HUES48 (cell line): ENCODE data around the gene OR7D2.

Experiments
- H3K27ac ChIP-seq: one replicate; pipeline ENCODE4 v1.7.0; 2013; ENCODE audit warnings: low read depth, low read length, inconsistent platforms
- H3K27me3 ChIP-seq: 2 replicates; pipeline ENCODE4 v1.6.1; 2013; ENCODE audit warnings: mild to moderate bottlenecking, low read length; ENCODE audit not compliant: control insufficient read depth, insufficient read depth
- H3K36me3 ChIP-seq: 2 replicates; pipeline ENCODE4 v1.6.1; 2013; ENCODE audit warnings: low read length; ENCODE audit not compliant: control insufficient read depth, insufficient read depth
- H3K4me1 ChIP-seq: 2 replicates; pipeline ENCODE4 v1.6.1; 2013; ENCODE audit warnings: mild to moderate bottlenecking, low read length; ENCODE audit not compliant: control insufficient read depth, insufficient read depth
- H3K4me3 ChIP-seq: 2 replicates; pipeline ENCODE4 v1.5.1; 2013; ENCODE audit warnings: mild to moderate bottlenecking, low read depth, low read length
- H3K9ac ChIP-seq: 2 replicates; pipeline ENCODE4 v1.6.1; 2013; ENCODE audit warnings: mild to moderate bottlenecking, low read depth, low read length, moderate library complexity
- H3K9me3 ChIP-seq: 2 replicates; pipeline ENCODE4 v1.6.1; 2013; ENCODE audit warnings: low read length; ENCODE audit not compliant: control insufficient read depth, insufficient read depth

OR7D2 gene

DNA sequence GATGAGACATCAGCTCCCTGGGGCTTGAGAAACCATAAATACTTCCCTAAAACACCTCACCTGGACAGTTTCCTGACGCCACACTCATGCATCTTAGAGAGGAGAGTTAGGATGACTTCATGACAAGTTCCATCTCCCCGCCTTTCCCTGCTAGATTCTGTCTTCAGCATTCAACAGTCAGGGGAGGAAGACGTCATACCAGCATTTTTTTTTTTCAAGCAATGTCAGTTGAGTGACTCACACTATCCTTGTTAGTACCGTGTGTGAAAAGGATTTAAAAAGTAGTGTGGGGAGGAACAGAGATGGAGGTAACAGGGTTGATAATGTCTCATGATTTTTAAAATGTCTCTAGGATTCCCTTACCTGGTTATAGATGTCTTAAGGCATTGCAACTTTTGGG lies at the start of gene OR7D2:
Gene OR7D2 (plus strand): TSS at position 79 of the 400 bp plus-strand sequence. CDS start 6,803 bp downstream, outside the sequence.
- Histone ChIP-seq H3K4me1 (no peaks in the 10 kb centered on the region), H3K27me3 (no peaks in the 10 kb centered on the region), H3K4me3 (no peak within 1 kb of the TSS; the same call in 1 of the 2 replicates), H3K36me3 (no peaks in the 10 kb centered on the region), H3K27ac (no peak within 1 kb of the TSS), H3K9me3 (peaks cover 69% of the 10 kb centered on the region), H3K9ac (no peak within 1 kb of the TSS)

DNA sequence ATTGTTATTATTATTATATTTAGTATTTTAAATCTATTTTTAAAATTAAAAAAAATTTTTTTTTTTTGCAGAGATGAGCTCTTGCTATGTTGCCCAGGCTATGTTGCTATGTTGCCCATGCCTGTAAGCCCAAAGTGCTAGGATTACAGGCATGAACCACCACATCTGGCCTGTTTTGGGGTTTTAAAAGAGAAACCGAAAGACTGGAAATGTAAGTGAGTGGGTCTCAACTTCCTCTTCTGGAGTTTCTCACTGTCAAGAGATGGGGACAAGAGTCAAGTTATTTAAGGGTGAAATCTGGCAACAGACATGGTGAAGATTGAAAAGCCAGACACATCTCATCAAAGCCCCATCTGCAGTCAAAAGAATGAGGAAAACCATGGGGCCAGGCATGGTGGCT lies 47.8 kb upstream of the OR7D2 start:
- Histone ChIP-seq H3K9ac (no peak overlapping the region), H3K9me3 (peaks cover 41% of the 10 kb centered on the region), H3K27me3 (no peaks in the 10 kb centered on the region), H3K4me3 (no peak overlapping the region), H3K36me3 (no peaks in the 10 kb centered on the region), H3K27ac (no peak overlapping the region), H3K4me1 (no peaks in the 10 kb centered on the region)

DNA sequence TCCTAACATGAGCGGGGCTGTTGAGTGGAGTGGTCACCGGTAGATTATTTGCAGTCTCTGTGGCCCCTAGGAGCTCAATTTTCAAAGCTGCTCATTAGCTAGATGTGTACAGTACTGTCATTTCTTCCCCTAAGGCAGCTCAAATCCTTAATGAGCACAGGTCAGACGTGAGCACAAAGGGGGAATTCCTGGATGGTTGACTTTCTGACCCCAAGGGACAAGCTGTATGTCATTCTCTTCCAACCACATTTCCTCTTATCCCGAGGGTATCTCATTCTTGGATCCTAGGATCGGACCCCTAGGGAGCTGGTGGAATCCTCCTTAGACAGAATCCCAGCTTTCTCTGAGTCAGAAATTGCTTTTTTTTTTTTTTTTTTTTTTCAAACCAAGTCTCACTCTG lies 46.4 kb upstream of the OR7D2 start:
- Histone ChIP-seq H3K9ac (no peak overlapping the region), H3K4me1 (no peaks in the 10 kb centered on the region), H3K27ac (no peak overlapping the region), H3K27me3 (no peaks in the 10 kb centered on the region), H3K4me3 (no peak overlapping the region), H3K36me3 (no peaks in the 10 kb centered on the region), H3K9me3 (peaks cover 32% of the 10 kb centered on the region)

DNA sequence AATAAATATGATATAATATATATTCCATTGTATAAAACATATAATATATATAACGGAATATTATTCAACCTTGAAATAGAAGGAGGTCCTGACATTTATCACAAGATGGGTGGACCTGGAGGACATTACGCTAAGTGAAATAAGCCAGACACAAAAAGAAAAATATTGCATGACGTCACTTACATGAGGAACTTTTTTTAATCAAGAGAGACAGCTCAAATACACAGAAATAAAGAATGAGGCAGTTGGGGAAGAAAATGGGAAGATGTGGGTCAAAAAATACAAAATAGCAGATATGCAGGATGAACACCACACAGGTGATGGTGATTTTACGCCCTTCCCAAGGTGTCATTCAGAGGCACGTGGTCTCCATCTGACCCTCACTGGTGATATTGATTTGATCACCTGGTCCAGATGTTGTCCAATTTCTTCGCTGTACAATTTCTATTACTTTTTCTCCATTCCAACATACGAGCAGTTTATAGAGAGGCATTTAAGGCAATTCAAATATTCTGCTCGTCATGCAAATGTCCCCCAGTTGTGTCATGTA lies 39.1 kb upstream of the OR7D2 start:
- Histone ChIP-seq H3K4me1 (peaks cover 11% of the 10 kb centered on the region; the same call in 1 of the 2 replicates), H3K27me3 (no peaks in the 10 kb centered on the region), H3K4me3 (peak overlapping the region; percentile 99), H3K36me3 (peaks cover 17% of the 10 kb centered on the region; the same call in 1 of the 2 replicates), H3K9me3 (peaks cover 12% of the 10 kb centered on the region), H3K9ac (peak overlapping the region; percentile 99), H3K27ac (no peak overlapping the region)

DNA sequence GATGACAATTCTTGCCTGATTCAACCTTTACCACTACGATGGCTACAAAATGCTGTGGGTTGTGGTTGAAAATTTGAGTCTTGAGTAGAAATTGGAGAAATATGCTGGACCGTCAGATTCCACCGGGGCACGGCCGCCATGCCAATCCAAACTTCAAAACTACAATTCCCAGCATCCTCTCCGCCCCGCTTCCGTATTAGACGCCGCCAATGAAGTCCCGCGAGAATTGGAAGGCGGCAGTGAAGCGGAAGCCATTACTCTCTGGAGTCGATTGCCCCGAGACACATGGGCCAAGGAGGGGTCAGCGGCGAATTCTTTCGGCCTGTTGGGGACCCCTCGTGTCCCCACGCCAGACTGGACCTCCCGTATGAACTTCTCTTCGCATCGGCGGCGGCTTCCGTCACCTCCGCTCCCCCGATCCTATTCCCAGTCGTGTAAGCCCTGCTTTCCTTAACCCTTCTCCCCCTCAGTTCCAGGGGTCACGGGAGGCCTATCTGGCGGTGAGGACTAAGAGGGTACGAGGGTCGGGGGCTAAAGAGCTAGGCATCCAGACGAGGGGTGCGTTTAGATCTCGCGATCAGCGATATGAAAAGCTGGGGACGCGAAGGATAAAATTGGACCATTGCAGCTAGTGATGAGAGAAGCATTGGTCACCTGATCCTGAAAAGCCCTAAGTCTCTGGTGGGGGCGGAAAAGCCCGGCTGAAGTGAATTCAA lies 38.5 kb upstream of the OR7D2 start, which contains the start of gene ZNF317:
Gene ZNF317 (plus strand): TSS at position 239 of the 716 bp plus-strand sequence. CDS start 15,620 bp downstream, outside the sequence.
- peak within 1 kb of the TSS; percentile 99 for H3K9ac ChIP-seq
- no peaks in the 10 kb centered on the region for H3K27me3 ChIP-seq
- H3K4me1 ChIP-seq: peaks cover 11% of the 10 kb centered on the region; the same call in 1 of the 2 replicates
- H3K36me3 ChIP-seq: peaks cover 23% of the 10 kb centered on the region; the same call in 1 of the 2 replicates
- H3K9me3 ChIP-seq: peaks cover 18% of the 10 kb centered on the region
- H3K27ac ChIP-seq: peak within 1 kb of the TSS; percentile 73
- peak within 1 kb of the TSS; percentile 99 for H3K4me3 ChIP-seq

DNA sequence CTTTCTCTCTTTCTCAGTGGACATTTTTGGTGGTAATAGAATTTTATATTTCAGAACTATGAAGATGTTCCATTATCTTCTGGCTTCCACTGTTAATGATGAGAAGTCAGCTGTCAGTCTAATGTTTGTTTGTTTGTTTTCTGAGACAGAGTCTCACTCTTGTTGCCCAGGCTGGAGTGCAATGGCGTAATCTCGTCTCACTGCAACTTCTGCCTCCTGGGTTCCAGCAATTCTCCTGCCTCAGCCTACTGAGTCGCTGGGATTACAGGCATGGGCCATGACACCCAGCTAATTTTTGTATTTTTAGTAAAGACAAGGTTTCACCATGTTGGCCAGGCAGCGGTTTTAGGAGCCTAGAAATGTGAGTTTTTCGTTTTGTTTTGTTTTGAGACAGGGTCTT lies 33.9 kb upstream of the OR7D2 start:
- Histone ChIP-seq H3K9me3 (peaks cover 49% of the 10 kb centered on the region), H3K4me3 (no peak overlapping the region), H3K4me1 (peaks cover 11% of the 10 kb centered on the region; the same call in 1 of the 2 replicates), H3K27me3 (no peaks in the 10 kb centered on the region), H3K36me3 (peaks cover 39% of the 10 kb centered on the region), H3K9ac (no peak overlapping the region), H3K27ac (no peak overlapping the region)

DNA sequence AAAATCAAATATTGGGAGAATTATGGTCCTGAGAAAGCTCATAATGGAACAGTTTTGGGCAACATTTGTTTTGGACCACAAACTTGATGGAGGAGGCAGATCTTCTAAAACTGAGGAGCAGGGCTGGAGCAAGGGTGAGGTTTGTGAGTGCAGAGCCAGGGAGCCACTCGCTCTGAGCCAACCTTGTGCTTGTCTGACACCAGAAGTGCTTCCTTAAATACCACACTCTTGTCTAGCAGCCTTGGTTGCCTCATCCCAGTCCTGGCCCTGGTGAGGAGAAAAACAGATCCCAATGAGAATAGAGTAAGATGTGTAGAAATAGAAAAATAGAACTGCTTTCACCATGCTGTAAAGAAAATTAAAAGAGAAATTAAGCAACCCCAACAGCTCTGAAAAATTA lies 31.9 kb upstream of the OR7D2 start:
- H3K9me3 ChIP-seq: peaks cover 67% of the 10 kb centered on the region
- H3K27me3 ChIP-seq: no peaks in the 10 kb centered on the region
- H3K36me3 ChIP-seq: peaks cover 39% of the 10 kb centered on the region
- H3K27ac ChIP-seq: no peak overlapping the region
- no peak overlapping the region for H3K4me3 ChIP-seq
- no peak overlapping the region for H3K9ac ChIP-seq
- 0 out of 2 replicates have a peak, but pooled peaks cover 7% of the 10 kb centered on the region for H3K4me1 ChIP-seq

DNA sequence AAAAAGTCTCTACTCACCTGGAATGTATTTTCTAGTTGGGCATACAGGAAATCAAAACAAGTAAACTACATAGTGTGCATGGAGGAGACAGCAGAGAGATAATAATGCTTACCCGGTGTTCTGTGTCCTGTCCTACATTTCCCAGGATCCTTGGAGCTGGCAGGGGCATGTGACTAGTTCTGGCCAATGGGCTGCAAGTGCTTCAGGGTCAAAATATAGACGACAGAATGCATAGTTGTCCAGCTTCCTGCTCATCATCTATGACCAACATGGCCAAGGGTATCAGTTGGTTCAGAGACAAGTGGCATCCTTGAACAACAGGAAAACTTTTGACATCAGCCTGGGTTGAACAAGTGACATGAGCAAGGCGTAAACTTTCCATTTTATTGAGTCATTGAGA lies 30.1 kb upstream of the OR7D2 start:
- H3K9me3 ChIP-seq: peaks cover 81% of the 10 kb centered on the region
- no peak overlapping the region for H3K9ac ChIP-seq
- no peak overlapping the region for H3K27ac ChIP-seq
- H3K4me3 ChIP-seq: no peak overlapping the region
- H3K27me3 ChIP-seq: no peaks in the 10 kb centered on the region
- no peaks in the 10 kb centered on the region for H3K4me1 ChIP-seq
- peaks cover 45% of the 10 kb centered on the region for H3K36me3 ChIP-seq

DNA sequence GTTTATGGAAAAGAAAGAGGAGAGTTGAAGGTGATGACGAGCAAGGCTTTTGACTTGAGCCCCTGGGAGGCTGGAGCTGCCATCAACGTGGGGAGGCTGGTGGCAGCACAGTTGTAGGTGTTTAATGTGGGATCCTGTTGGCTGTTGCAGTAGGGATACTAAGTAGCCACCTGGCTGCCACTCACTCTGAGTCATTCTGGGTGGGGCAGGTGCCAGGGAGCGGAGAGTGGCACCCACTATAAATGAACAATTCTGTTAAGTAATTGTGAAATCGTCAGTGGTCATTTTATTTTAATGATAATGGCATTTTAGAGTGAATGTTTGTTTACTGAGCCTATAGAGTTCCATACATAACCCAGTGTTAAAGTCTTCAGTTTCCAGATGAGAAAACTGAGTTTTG lies 28.8 kb upstream of the OR7D2 start:
- H3K4me3 ChIP-seq: no peak overlapping the region
- H3K27ac ChIP-seq: no peak overlapping the region
- H3K9me3 ChIP-seq: peaks cover 76% of the 10 kb centered on the region
- H3K4me1 ChIP-seq: no peaks in the 10 kb centered on the region
- no peaks in the 10 kb centered on the region for H3K27me3 ChIP-seq
- peaks cover 43% of the 10 kb centered on the region for H3K36me3 ChIP-seq
- no peak overlapping the region for H3K9ac ChIP-seq

DNA sequence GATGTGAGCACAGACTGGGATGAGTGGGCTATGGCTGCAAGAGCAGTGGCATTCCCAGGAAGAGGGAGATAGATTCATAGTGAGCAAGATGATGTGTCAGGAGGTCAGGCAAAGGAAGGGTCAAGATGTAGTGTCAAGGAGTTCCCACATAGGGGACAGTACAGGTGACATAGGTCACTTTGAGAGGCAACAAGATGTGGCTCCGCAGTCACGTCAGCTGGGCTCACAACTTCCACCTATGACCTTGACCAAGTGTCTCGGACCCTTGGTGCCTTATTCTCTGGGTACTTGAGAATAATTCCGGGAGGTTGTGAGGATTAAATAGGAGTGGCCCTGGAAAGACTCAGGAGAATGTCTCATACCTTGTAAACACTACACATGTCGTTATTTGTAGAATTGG lies 28.1 kb upstream of the OR7D2 start:
- Histone ChIP-seq H3K9ac (no peak overlapping the region), H3K4me3 (no peak overlapping the region), H3K27me3 (no peaks in the 10 kb centered on the region), H3K9me3 (peaks cover 70% of the 10 kb centered on the region), H3K27ac (no peak overlapping the region), H3K4me1 (no peaks in the 10 kb centered on the region), H3K36me3 (peaks cover 44% of the 10 kb centered on the region)

DNA sequence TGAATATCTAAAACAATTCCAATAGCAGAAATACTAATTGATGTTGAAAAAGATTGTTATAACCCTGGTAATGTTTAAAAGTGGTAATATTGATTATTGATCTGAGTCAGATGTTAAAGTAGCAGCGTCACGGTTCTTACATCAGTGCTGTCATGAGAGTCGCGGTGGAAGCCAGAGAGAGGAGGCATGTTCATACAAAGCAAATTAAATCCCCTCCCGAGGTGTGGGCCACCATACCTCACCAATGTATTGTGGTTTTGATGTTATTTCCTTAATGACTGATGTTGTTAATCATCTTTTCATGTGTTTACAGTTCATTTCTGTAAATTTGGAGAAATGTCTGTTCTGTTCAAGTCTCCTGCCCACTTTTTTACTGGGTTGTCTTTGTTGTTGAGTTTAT lies 27.4 kb upstream of the OR7D2 start:
- Histone ChIP-seq H3K36me3 (peaks cover 51% of the 10 kb centered on the region), H3K4me3 (no peak overlapping the region), H3K4me1 (no peaks in the 10 kb centered on the region), H3K9me3 (peaks cover 70% of the 10 kb centered on the region), H3K27me3 (no peaks in the 10 kb centered on the region), H3K9ac (no peak overlapping the region), H3K27ac (no peak overlapping the region)
